ENCODE measurements around the gene DNAH17. TPM values are rescaled to one million over a fixed set of nuclear protein-coding genes. Genes with fewer than 3 reads are reported as not detected.

Gene DNAH17
- total RNA-seq, 1 experiment from 2014 or later = 0.11 TPM

- Histone ChIP-seq H3K27ac (ENCODE audit: low read depth, low read length, poor library complexity, severe bottlenecking) (no peak overlapping the region), H3K27me3 (replicated peaks; ENCODE audit: insufficient read depth, low read depth, low read length, poor library complexity) (no peaks in the 10 kb centered on the region), H3K4me3 (ENCODE audit: low read depth, low read length, poor library complexity, severe bottlenecking) (no peak overlapping the region), H3K9me3 (ENCODE audit: low read depth, low read length, poor library complexity, severe bottlenecking) (no peaks in the 10 kb centered on the region), H3K36me3 (ENCODE audit: insufficient read depth, low read length, poor library complexity, severe bottlenecking) (peaks cover 38% of the 10 kb centered on the region), H3K4me1 (ENCODE audit: insufficient read depth, low read length, poor library complexity, severe bottlenecking) (peaks cover 16% of the 10 kb centered on the region)
- intact Hi-C loops (cut with micrococcal nuclease; ENCODE audit: unreplicated experiment) = loop anchor here (2.0 to 5.0 kb wide), 3 partner anchors 62 to 171 kb away; partner anchors contain the start of gene SOCS3
- POLR2A ChIA-PET (ENCODE audit: low non-redundant PET) = no interaction called here
- no TSS peak for BruUV-seq (replicated peaks)
- CTCF ChIA-PET = interaction anchor here (2.8 kb wide), 1 partner anchor 62 kb away, joined by 11 read pairs; no protein-coding TSS in a partner anchor
- DNase-seq (ENCODE audit: low spot score) = no peak
- TF ChIP-seq EZH2 (IDR thresholded peaks at IDR 0.05; ENCODE audit: borderline replicate concordance, low read depth, low read length, poor library complexity, severe bottlenecking) (no peak), CTCF (conservative IDR thresholded peaks at IDR 0.05; ENCODE audit: low read depth, low read length) (no peak)
Measured at GRCh38 chr17:78422872-78423588, 154.2 kb downstream of the DNAH17 start.

- H3K27ac ChIP-seq (ENCODE audit: low read depth, low read length, poor library complexity, severe bottlenecking) = no peak overlapping the region
- CTCF ChIA-PET = interaction anchor here (0.6 to 2.8 kb wide), 7 partner anchors 18 to 394 kb away, joined by 3 to 11 read pairs (median 5); no protein-coding TSS in a partner anchor
- no peak overlapping the region for H3K4me3 ChIP-seq (ENCODE audit: low read depth, low read length, poor library complexity, severe bottlenecking)
- DNase-seq (ENCODE audit: low spot score) = no peak
- TF ChIP-seq EZH2 (IDR thresholded peaks at IDR 0.05; ENCODE audit: borderline replicate concordance, low read depth, low read length, poor library complexity, severe bottlenecking) (no peak), CTCF (conservative IDR thresholded peaks at IDR 0.05; ENCODE audit: low read depth, low read length) (0 out of 2 replicates have a peak, but pooled peaks have one; percentile 39)
- POLR2A ChIA-PET (ENCODE audit: low non-redundant PET) = no interaction called here
- no peaks in the 10 kb centered on the region for H3K27me3 ChIP-seq (replicated peaks; ENCODE audit: insufficient read depth, low read depth, low read length, poor library complexity)
- peaks cover 16% of the 10 kb centered on the region for H3K4me1 ChIP-seq (ENCODE audit: insufficient read depth, low read length, poor library complexity, severe bottlenecking)
- intact Hi-C loops (cut with micrococcal nuclease; ENCODE audit: unreplicated experiment) = loop anchor here (2.0 to 5.0 kb wide), 3 partner anchors 61 to 170 kb away; partner anchors contain the start of gene SOCS3
- H3K9me3 ChIP-seq (ENCODE audit: low read depth, low read length, poor library complexity, severe bottlenecking) = no peaks in the 10 kb centered on the region
- BruUV-seq (replicated peaks) = no TSS peak
- peaks cover 38% of the 10 kb centered on the region for H3K36me3 ChIP-seq (ENCODE audit: insufficient read depth, low read length, poor library complexity, severe bottlenecking)
Measured at GRCh38 chr17:78422267-78422605, 155.0 kb downstream of the DNAH17 start.

GRCh38 chr17:78421534-78422266 lies 155.5 kb downstream of the DNAH17 start:
- TF ChIP-seq CTCF (conservative IDR thresholded peaks at IDR 0.05; ENCODE audit: low read depth, low read length) = peak; percentile 95
- no peak for TF ChIP-seq EZH2 (IDR thresholded peaks at IDR 0.05; ENCODE audit: borderline replicate concordance, low read depth, low read length, poor library complexity, severe bottlenecking)
- Histone ChIP-seq H3K27ac (ENCODE audit: low read depth, low read length, poor library complexity, severe bottlenecking) (no peak overlapping the region), H3K27me3 (replicated peaks; ENCODE audit: insufficient read depth, low read depth, low read length, poor library complexity) (no peaks in the 10 kb centered on the region), H3K4me3 (ENCODE audit: low read depth, low read length, poor library complexity, severe bottlenecking) (no peak overlapping the region), H3K36me3 (ENCODE audit: insufficient read depth, low read length, poor library complexity, severe bottlenecking) (peaks cover 41% of the 10 kb centered on the region), H3K4me1 (ENCODE audit: insufficient read depth, low read length, poor library complexity, severe bottlenecking) (peaks cover 16% of the 10 kb centered on the region), H3K9me3 (ENCODE audit: low read depth, low read length, poor library complexity, severe bottlenecking) (no peaks in the 10 kb centered on the region)
- intact Hi-C loops (cut with micrococcal nuclease; ENCODE audit: unreplicated experiment) = loop anchor here (2.0 to 5.0 kb wide), 3 partner anchors 61 to 169 kb away; partner anchors contain the start of gene SOCS3
- ChIA-PET POLR2A (ENCODE audit: low non-redundant PET) (no interaction called here), CTCF (interaction anchor here (0.5 to 2.8 kb wide), 10 partner anchors 19 to 394 kb away, joined by 3 to 11 read pairs (median 4); no protein-coding TSS in a partner anchor)
- peak; percentile 64 for DNase-seq (ENCODE audit: low spot score)
- BruUV-seq (replicated peaks) = no TSS peak
